ENCODE measurements around the gene TMEM125. TPM values are rescaled to one million over a fixed set of nuclear protein-coding genes. Genes with fewer than 3 reads are reported as not detected.

TMEM125 gene
- total and polyA plus RNA-seq, 10 of the 15 experiments (the other 5 are each of a cell fraction or from before 2014, with no cell fraction given) = 0.28 TPM; not detected in 9

- H3K27me3 ChIP-seq (replicated peaks in 1 of 2; ENCODE audit: control insufficient read depth in 2 of 2, insufficient read depth in 2 of 2, low read length in 1 of 2) = no peaks in the 10 kb centered on the region
- no peaks in the 10 kb centered on the region for H3K79me2 ChIP-seq (ENCODE audit: control insufficient read depth, insufficient read depth, low read length)
- no peak for FAIRE-seq
- TF ChIP-seq ATF7 (IDR thresholded peaks at IDR 0.05; ENCODE audit: low read depth) (no peak), ETV6 (conservative IDR thresholded peaks at IDR 0.05 in 1 of 2, IDR thresholded peaks at IDR 0.05 in 1 of 2; ENCODE audit: borderline replicate concordance in 1 of 2, low read depth in 1 of 2) (no peak), BHLHE40 (IDR thresholded peaks at IDR 0.05; ENCODE audit: borderline replicate concordance in 1 of 2, low read depth in 2 of 2, low read length in 1 of 2) (no peak), RUNX3 (IDR thresholded peaks at IDR 0.05; ENCODE audit: low read length) (no peak), EP300 (IDR thresholded peaks at IDR 0.05; ENCODE audit: borderline replicate concordance in 1 of 2, control insufficient read depth in 1 of 2, low read depth in 2 of 2, low read length in 2 of 2) (no peak), CHD4 (IDR thresholded peaks at IDR 0.05) (no peak), E2F4 (IDR thresholded peaks at IDR 0.05; ENCODE audit: low read depth, low read length) (no peak)
- no peak for ATAC-seq
- intact Hi-C loops (cut with micrococcal nuclease; ENCODE audit: unreplicated experiment) (no loop called here), in situ Hi-C loops (cut with MboI) (no loop called here)
- CTCF ChIA-PET = interaction anchor here (0.6 kb wide), 2 partner anchors 16 to 196 kb away, joined by 3 to 4 read pairs; no protein-coding TSS in a partner anchor
- no peaks in the 10 kb centered on the region for H3K36me3 ChIP-seq (ENCODE audit: control insufficient read depth in 2 of 2, insufficient read depth in 2 of 2, low read length in 1 of 2)
- 100% methylated on average over 1 of the region's 1 CpG for WGBS (ENCODE audit: insufficient coverage, insufficient replicate concordance, low lambda C conversion rate, missing lambda C conversion rate)
- DNase-seq (ENCODE audit: low read depth, low spot score) = no peak
- H2AFZ ChIP-seq (ENCODE audit: control insufficient read depth, low read depth, low read length) = no peak overlapping the region
- POLR2A ChIA-PET = interaction anchor here (0.7 kb wide), 1 partner anchor 28 kb away, joined by 5 read pairs; no protein-coding TSS in a partner anchor
- H3K4me2 ChIP-seq (ENCODE audit: control insufficient read depth, insufficient read depth) = no peak overlapping the region
- no TSS peak for BruUV-seq (replicated peaks)
- H3K4me1 ChIP-seq (ENCODE audit: control insufficient read depth, insufficient read depth, low read length) = no peaks in the 10 kb centered on the region
- SMC1A ChIA-PET (ENCODE audit: uncharacterized antibody, unreplicated experiment) = no interaction called here
- H3K9me3 ChIP-seq (replicated peaks; ENCODE audit: control insufficient read depth, insufficient read depth, low read length) = no peaks in the 10 kb centered on the region
- H3K4me3 ChIP-seq = no peak overlapping the region
- no peak overlapping the region for H3K9ac ChIP-seq (ENCODE audit: control insufficient read depth, insufficient read depth, low read length)
- RAD21 ChIA-PET (ENCODE audit: unreplicated experiment) = interaction anchor here (0.7 kb wide), 1 partner anchor 14 kb away, joined by 5 read pairs; no protein-coding TSS in a partner anchor
- H3K27ac ChIP-seq (ENCODE audit: control insufficient read depth, insufficient read depth) = no peak overlapping the region
- no peaks in the 10 kb centered on the region for H4K20me1 ChIP-seq (ENCODE audit: control insufficient read depth, insufficient read depth)
Observed at GRCh38 chr1:43266881-43267280, 2.9 kb upstream of the TMEM125 start.

All from GM12878 (cell line).